Spleen (tissue), 7 donors: ENCODE measurements around the gene ELL3.

Experiments
- CTCF ChIP-seq, 11 experiments: fragments of 200-600 bp in 7 of 11; fragments of 450-650 bp in 4 of 11; sonication (generic) in 4 of 11; IDR thresholded peaks in 8 of 11; conservative IDR thresholded peaks in 3 of 11; 1 replicate in 7 of 11; 2 replicates in 4 of 11; pipeline versions ENCODE4 v1.4.0 to v1.8.0; 2016 to 2021; ENCODE audit warnings: antibody characterized with exemption in 11 of 11, inconsistent platforms in 4 of 11, mild to moderate bottlenecking in 1 of 11
- POLR2A ChIP-seq, 3 donors: fragments of 450-650 bp; IDR thresholded peaks; one replicate each; pipeline ENCODE4 v1.5.1; 2017; ENCODE audit warnings: antibody characterized with exemption in 3 of 3, mild to moderate bottlenecking in 1 of 3
- POLR2AphosphoS5 ChIP-seq, 3 donors: sonication (generic); formaldehyde crosslinking; IDR thresholded peaks; one replicate each; pipeline ENCODE4 v1.5.1; 2017; ENCODE audit warnings: antibody characterized with exemption in 3 of 3
- donor health status: DM: no; HTN: no; CAD: no; lungs with moderate emphysema.
- donor health status: DM: no; HTN: no; CAD: no.
- donor health status: DM: no; HTN: no; CAD: no.

GRCh38 chr15:43751885-43752284 lies 24.9 kb downstream of the ELL3 start:
- TF ChIP-seq CTCF (IDR thresholded peaks at IDR 0.05 in 8 of 11, conservative IDR thresholded peaks at IDR 0.05 in 3 of 11) = no peak
- no peak for TF ChIP-seq POLR2A (IDR thresholded peaks at IDR 0.05)
- TF ChIP-seq POLR2AphosphoS5 (IDR thresholded peaks at IDR 0.05) = no peak
